GM21737 (cell line): ENCODE measurements around the gene OAF.
"Not testable (repeated sequence)": the region's sequence is repeated elsewhere in the genome, so short reads cannot be mapped to it uniquely, and the experiment has no call there.

ENCODE experiments used
- ATAC-seq: cut with Tn5 transposase; IDR thresholded peaks from one replicate; pipeline ENCODE4 v1.9.1; 2021; ENCODE audit warnings: mild to moderate bottlenecking, moderate library complexity; ENCODE audit not compliant: unreplicated experiment

The OAF gene

DNA sequence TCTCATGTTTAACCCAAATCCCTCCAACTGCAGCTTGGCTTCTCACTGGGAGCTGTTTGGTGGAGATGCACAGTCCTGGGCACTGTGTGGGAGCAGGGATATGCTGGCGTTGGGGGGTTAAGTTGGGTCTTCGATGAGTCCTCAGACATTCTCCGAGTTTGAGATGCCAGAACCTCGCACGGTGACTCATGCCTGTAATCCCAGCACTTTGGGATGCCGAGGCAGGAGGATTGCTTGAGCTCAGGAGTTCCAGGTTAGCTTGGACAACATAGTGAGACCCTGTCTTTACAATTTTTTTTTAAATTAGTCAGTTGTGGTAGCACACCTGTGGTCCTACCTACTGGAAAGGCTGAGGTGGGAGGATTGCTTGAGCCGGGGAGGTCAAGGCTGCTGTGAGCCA lies 49.8 kb downstream of the OAF start:
- no peak for ATAC-seq

DNA sequence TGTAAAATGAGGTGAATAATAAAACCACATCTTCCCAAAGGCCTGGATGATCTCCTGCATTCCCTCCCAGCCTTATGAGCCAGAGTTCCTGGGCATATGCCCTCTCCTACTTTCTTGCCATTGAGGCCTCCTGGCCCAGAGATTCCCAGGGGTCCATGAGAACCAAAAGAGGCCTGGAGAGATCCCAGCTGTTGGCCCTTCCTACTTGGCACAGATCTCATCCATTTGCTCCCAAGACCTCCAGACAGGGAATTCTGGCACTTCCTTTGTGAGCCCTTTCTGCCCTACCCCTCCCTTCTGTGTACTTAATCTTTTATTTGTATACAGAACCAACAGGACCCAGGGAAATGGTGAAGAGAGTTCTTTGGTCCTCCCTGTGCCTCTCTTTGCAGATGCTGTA lies 50.5 kb downstream of the OAF start:
- ATAC-seq: no peak

DNA sequence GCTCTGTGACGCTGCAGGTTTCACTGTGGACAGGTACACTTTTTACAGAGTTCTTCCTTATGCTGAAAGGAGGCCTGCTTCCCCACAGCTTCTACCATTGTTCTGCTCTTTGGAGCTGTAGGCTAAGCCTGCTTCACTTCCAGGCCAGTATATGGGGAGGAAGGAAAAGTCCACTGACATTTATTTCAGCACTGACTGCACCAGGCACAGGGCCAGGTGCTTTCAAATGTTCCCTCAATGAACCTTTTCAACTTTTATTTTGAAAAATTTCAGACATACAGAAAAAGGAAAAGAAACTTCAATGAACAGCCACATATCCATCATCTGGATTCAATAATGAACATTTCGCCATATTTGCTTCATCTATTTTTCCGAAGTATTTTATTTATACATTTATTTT lies 51.1 kb downstream of the OAF start:
- no peak for ATAC-seq

DNA sequence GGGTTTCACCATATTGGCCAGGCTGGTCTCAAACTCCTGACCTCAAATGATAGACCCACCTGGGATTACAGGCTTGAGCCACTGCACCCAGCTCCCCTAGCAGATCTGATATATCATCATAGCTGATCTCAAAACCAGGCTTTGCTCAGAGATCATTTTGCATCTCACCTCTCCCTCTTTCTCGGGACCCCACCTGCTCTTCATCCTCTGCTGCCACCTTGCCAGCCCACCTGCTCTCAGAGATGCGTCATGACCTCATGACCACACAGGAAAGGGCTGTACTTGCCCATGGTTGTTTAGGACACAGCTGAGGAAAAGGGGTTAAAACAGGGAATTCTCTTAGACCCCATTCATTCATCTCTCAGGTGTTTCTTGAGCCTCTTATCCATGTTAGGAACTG lies 56.5 kb downstream of the OAF start:
- ATAC-seq: no peak

DNA sequence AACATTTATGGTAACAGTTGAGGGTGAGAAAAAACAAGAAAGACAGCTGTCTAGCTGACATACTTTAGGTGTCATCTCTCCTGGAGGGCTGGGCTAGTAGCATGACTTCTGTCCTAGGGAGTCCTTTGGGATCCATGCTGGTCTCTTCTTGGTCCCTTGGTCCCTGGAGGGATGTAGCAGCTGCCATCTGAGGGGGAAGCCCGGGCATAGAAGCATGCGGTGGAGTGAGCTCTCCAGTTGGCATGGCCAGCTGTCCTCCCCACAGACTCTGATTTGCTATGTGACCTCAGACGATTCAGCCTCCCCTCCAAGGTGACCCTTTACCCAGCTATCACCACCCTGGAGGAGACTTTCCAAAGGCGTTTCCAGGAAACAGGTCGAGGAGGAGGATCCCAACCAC lies 57.9 kb downstream of the OAF start:
- no peak for ATAC-seq

DNA sequence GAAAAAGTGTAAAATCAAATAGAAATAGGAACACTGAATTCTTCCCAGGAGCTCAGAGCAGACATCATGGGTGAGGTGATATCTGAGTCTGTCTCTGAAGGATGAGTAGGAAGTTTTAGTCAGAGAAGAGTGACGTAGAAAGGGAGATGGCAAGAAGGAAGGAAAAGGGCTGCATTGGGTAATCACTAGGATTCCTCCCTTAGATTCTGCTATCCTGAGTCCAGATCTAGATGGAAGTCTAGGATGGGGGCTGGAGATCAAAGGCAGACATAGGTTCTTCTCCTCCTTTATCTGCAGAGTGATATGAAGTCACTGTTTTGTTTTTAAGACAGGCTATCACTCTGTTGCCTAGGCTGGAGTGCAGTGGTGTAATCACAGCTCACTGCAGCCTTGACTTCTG lies 59.6 kb downstream of the OAF start:
- ATAC-seq: no peak

DNA sequence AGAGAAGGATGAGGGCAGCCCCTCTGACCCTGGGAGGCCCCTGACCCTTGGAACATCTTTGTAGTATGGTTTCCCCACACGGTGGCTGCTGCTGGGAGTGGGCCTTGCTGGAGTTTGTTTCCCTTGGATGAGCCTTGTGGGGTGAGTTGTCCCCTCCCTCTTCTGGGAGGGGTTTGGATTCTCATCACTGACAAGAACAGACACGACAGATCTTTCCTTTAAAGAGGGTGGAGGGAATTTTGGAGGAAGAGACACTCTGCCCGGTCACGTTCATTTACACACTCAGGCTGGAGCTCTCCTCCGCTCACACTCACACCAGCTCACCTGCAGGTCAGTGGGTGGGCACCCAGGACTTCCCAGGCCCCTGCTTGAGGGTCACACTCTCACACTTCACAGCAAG lies 60.8 kb downstream of the OAF start:
- no peak for ATAC-seq

DNA sequence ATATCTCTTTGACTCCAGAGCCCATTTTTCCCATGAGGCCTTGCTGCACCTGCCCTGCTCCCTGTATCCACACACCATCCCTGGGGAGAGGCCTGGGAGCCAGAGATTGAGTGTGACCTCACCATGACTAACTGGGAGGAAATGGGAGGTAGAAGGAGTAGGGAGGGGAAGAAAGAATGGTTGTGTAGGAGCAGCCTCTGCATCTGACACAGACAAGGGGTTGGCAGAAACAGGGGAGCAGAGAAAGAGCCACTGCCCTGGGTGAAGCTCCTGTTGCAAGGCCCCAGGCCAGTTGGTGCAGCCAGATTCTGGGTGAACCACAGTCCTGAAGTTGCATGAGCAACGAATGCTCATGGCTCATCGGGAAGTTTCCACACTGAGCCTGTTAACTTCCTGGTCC lies 61.5 kb downstream of the OAF start:
- ATAC-seq: no peak

DNA sequence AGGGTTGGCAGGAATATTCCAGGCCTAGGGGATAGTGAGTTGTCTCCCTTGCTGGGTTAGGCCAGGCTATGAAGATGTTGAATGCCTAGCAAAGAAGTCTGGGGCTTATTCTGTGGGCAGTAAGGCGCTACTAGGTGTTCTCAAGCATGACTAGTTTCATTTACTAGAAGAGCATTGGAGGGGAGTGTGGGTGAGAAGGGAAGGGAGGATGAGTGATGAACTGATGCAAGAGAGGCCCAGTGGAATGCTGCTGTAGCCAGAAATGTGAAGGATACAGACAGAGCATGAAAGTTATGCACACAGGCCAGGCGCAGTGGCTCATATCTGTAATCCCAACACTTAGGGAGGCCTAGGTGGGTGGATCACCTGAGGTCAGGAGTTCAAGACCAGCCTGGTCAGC lies 62.6 kb downstream of the OAF start:
- no peak for ATAC-seq

DNA sequence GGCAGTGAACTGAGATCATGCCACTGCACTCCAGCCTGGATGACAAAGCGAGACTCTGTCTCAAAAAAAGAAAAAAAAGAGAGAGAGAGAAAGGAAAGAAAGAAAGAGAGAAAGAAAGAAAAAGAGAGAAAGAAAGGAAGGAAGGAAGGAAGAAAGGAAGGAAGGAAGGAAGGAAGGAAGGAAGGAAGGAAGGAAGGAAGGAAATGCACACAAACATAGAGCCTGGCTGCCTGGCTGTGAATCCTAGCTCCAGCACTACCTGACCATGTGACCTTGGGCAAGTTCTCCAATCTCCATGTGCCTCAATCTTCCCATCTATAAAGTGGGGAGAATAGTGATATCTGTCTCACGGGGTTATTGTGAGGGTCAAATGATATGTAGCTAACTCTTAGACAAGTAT lies 63.1 kb downstream of the OAF start:
- not testable (repeated sequence) for ATAC-seq

DNA sequence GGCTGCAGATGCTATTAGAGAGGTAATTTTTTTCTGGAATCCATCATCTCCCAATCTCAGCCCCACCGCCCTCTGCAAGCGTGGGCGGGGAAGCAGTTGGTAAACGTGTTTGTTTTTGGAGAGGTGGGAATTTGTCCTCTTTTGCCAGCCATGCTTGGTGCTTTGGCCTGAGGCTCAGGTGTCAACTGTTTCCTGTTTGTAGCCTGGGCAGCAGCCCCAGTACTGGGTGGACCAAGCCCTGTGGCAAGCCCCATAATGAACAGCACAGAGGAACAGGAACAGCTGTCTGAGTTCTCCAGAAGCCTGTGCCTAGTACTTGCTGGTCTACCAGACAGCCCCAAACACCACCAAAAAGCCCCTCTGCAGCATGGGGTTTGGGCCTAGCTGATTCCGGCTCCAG lies 68.7 kb downstream of the OAF start:
- ATAC-seq: no peak
